ENCODE results near the gene CCDC178.
A peak's percentile ranks its signal among the peaks of the same experiment; 100 is the strongest.
"Not testable (repeated sequence)": the region's sequence is repeated elsewhere in the genome, so short reads cannot be mapped to it uniquely, and the experiment has no call there.

The CCDC178 gene, protein sequence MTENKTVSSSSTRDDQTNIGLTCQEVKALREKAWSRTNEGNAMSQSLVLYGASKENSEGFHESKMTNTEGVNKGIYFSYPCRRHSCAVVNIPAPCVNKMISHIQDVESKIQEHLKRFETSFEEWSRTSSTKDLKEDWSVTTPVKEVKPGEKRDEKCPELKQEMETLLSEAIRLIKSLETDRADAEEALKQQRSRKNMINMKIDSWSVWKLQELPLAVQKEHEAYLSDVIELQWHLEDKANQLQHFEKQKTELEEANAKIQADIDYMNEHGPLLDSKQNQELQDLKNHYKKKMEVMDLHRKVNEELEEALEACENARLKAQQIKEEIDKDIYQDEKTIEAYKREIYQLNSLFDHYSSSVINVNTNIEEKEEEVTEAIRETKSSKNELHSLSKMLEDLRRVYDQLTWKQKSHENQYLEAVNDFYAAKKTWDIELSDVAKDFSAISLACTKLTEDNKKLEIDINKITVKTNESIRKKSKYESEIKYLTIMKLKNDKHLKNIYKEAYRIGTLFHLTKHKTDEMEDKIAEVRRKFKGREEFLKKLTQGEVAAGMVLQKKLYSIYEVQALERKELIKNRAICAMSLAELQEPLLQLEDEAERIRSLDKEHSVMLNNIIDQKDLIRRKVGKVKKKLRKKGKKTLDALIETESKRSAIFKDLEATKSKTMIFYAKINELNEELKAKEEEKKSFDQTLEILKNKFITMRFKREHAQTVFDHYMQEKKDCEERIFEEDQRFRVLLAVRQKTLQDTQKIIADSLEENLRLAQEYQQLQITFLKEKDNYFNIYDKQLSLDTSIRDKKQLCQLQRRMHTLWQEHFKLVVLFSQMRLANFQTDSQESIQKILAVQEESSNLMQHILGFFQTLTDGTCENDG

DNA sequence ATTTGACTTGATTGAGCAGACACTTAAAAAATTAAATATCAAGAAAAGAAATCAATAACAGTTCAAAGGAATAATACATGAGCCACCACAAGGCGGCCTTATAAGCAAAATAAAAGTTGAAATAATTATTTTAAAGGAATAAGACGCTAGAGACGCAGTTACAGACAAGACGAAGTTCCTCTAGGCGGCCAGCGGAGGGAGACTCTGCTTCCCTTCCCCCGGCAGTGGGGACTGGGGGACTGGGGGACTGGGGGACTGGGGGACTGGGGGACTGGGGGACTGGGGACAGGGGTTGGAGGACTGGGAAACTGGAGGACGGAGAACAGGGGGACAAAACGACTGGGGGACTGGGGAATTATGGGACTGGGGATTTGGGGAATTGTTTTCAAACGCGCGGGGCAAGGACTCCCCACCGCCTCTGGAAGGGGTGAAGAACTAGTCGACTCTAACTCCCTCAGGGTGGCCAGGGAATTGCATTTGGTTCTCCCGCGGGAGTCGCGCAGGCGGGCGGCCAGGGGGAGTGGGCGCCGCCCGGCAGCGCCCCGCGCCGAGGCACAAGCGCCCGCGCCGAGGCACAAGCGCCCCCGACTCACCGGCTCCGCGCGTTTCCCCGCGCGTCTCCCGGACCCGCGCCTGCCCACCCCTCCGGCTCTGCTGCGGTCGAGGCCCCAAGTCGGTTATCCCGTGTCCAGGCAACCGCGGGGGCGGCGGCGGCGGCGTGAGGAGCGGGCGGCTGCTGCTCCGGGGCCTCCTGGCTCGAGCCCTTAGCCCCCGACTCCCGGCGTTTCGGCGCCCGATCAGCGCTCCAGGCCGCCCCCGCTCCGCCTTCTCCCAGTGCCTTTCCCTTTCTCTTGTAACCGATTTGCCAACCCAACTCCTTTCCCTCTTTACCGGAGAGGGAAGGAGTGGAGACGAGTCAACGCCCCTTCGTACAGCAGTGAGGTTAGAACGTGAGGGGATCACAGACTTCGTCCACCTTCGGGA lies at the start of gene CCDC178:
TSS of gene CCDC178 (minus strand) at position 662 of the 984 bp plus-strand sequence. CDS start 28,633 bp downstream, outside the sequence.
- no peak for FAIRE-seq

DNA sequence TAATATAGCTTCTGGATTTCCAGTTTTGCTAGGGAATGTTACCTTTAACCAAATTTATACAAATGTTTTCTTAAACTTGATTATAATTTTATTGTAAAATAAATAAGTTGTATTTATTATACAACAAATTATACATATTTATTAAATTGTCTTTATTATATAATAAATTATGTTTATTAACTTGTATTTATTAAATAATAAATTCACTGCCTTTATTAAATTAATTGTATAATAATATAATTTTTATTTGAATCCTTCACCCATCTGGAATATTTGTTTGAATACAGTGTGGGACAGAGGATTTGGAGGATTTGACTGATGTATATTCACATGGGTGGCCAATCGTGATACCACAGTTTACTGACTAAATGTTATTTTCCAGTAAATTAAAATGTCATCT lies 43.4 kb upstream of the CCDC178 start:
- peak; percentile 67 for FAIRE-seq

DNA sequence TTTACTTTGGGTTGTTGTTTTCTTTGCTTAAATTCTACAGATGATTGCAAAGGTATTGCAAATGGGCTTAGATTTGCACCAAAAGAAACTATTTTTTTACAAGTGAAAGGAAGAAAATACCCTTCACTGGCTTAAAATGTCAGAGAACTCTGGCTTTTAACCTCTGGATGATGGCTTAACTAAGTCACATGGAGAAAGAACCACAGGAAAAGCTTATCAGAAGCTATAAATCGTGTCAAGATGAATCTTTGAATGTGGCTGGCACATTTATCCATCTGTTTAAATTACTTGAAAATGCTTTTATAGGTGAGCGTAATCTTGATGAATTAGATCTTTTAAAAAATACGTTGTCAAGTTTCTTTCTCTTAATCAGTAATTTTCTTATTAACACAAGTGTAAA lies 32.0 kb upstream of the CCDC178 start:
- no peak for FAIRE-seq

DNA sequence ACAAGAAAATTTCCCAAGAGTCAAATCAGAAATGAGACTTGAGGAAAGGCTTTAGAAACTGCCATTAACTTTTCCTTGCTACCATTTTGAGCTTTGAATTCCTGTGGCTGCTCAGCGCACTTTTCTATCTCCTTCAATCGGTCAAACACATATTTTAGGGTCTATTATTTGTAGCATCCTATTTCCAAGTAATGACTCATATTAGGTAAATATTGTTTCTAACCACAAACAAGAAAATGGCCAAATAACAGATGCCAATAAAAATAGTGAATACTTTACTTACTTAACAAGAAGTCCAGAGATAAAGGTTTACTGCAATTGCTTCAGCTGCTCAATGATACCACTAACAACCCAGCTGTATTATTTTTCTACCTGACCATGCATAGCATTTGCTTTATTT lies 29.7 kb upstream of the CCDC178 start:
- FAIRE-seq, result no peak

DNA sequence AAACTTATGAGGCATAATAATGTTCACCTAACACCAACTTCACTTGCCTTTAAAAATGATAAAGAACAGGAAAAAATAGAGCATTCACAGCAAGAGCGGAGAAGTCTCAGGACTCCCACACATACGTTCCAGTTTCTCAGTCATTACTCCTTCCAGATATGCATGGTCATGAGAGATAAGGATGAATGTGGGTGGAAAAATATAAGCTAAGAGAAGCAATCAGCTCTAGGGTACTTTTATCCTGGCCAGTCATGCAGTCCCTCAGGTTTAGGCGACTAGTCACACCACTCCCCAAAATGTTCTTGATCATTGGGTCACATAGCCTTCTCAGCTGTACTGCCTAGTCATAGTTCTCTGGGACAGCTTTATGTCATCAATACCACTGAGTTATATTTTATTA lies 29.2 kb upstream of the CCDC178 start:
- FAIRE-seq, result no peak

DNA sequence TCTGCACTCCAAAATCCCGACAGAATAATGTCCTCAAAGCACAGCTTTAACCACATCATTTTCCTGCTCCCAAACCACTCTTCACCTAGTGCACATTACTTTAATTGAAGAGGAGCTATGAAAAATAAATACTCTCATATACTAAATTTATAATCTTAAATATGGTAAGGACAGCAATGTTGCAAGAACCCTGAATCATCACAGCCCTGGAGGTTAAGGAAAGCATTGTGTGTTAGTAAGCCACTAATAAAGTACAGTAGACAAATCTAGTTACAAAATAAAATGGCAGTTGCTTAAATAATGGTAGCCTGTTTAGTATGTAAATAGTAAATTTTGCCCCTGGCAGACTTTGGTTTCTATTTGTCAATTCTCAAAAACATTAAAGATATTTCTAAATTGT lies 27.0 kb upstream of the CCDC178 start:
- FAIRE-seq, result no peak

DNA sequence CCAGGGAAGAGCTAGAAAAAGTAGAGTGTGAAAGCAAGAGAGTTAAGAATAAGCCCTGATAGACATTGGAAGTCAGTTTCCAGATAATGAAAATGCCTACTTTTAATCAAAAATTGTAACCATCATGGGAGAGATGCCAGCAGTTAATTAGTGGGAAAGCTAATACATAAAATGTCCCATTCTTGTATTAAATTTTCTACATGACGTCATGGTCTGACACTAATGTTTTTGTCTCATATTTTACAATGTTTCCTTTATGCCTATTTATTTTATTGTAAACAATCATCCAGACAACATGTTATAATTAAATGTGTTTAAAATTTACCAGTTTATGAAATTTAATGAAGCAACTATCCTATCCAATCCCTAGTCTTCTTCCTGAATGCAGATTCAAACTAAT lies 26.3 kb upstream of the CCDC178 start:
- no peak for FAIRE-seq

DNA sequence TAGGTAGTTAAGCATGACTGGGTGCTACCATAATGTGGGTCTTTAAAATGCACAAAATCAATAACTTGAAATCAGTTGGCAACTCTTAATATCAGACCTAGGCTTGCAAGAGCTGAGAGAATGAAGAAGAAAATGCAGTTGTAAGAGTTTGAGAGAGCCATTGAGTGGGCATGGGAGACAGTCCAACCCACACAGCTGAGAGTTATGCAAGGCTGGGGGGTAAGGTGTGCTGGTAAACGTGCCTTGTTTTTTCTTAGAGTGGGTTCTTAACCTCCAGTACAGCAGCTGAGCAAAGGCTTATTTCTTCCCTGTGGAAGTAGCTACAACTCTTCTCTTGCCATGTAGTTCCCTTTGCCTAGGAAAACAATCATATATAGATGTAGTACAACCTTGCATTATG lies 20.2 kb upstream of the CCDC178 start:
- FAIRE-seq, result no peak

DNA sequence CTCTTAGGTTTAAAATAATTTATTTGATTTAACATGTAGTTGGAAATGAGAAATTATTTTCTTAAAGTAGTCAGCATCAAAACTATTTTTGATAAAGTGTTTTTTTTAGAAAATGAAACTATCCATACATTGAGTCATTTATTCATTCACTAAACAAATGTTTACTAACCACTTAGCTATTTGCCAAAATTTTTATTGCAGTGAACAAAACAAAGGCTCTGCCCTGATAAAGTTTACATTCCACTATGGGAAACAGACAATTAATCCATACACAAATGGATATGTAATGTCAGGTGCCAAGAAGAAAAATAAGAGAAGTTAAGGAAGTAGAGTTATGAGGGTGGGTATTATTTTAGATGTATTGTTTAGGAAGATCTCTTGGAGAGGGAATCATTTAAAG lies 19.1 kb upstream of the CCDC178 start:
- no peak for FAIRE-seq

DNA sequence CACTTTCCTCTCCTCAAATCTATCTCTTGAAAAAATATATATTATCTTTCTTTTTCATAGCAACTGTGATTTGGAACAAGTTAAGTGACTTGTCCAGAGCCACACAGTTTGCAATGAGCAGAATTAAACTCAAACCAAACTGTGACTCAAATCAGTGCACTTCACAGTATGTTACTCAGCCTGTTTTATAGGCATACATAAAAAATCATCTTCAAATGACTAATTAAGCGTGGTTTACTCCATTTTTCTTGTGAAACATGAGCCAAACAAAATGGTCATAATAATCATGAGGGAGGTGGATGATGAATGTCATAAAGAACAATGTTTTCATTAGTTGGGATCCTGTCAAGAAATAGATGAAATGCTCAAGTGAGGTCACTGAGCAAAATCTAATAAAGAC lies 6.1 kb upstream of the CCDC178 start:
- no peak for FAIRE-seq

DNA sequence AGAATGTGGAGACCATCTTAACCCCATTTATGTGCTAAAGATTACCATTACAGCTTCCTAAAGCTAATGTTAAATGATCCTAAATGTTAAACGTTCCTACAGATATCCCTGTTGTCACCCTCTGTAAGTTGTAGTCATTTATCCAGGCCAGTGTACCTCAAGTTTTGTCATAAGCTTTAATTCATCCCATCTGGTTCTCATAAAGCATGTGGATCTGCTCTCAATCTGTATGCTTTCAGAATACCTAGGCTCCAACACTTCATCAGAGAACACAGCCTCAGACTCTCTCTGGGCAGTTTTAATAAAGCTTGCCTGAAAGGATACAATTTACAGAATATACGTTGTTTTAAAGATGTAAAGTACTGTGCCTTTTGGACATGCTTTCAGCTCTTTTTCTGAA lies 4.2 kb upstream of the CCDC178 start:
- FAIRE-seq, result no peak

DNA sequence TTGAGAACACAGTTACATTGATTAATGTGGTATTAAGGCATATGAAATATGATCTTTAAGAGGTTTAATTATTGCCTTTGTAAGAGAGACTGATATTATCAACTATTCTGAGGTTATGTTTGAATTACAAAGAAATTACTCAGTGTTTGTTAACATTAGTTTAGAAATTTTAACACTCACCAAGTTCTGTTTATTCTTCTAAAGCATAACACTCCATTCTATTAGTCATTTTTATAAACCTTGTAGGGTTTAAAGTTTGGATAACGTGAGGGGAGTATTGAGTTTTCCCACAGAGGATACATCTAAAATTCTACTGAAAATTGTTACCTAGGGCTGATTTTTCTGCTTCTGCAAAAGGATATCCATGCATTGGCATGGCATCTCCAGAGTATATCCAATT lies 7.7 kb downstream of the CCDC178 start:
- FAIRE-seq, result no peak

DNA sequence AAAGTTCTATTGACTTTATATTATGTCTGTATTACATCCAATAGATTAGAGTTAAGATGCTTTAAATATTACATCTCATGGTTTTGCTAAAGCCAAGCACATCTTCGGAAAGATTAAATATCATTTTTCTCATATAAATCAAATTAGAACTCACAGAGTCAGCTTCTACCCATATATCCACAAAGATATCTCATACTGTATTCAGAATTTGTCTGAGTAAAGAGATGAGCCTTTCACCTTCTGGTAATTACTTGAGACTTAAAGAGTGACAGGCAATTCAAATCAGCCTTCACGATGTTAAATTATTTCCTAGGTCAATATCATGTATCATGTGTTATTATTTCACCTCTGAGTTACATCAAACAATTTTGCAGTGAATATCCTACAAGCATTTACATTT lies 13.0 kb downstream of the CCDC178 start:
- no peak for FAIRE-seq

DNA sequence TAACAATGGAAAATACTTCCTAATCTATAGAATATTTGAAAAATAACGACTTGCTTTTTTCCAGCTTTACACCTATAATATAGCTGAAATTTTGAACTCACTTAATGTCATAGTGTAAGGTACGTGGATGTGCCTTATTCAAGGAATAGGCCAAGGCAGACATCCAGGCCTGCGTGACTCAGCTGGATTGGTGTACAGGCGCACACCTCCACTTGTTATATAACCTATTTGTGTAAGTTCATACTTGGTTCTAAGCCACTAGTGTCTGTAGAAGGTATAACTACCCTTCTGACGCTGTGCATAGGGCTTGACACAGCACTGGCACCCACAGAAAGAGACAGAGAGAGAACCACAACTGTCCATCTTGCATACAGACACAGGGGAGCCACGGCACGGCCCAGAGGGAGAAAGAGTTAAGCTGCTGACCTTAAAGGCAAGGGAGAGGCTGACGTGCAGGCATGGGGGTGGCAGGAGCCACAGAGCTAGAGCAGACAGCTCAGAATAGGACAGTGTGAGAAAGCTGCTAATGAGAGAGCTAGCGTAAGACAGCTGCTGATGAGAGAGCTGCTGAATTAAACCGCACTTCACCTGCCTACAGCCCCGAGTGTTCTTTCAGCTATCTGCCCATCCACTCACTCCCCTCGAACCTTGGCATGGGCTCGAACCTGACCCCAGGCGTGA lies 16.1 kb downstream of the CCDC178 start:
- FAIRE-seq, result no peak

DNA sequence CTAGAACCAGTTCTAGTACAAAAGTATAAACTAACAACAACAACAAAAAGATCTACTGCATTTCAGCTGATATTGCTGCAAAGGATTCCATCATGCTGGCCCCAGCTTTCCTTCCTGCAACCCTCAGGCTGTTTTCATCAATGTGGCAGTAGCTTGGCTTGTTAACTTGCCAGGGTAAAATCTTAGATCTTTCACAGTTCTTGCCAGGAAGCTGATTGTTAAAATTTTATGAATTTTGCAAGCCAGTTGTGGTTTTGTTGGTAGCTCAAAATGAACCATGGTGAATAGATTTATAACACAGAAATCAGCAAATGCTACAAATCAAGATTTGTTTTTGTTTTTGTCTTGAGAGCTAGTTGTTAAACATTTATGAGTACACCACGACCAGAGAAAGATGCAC lies 19.3 kb downstream of the CCDC178 start:
- FAIRE-seq, result no peak

DNA sequence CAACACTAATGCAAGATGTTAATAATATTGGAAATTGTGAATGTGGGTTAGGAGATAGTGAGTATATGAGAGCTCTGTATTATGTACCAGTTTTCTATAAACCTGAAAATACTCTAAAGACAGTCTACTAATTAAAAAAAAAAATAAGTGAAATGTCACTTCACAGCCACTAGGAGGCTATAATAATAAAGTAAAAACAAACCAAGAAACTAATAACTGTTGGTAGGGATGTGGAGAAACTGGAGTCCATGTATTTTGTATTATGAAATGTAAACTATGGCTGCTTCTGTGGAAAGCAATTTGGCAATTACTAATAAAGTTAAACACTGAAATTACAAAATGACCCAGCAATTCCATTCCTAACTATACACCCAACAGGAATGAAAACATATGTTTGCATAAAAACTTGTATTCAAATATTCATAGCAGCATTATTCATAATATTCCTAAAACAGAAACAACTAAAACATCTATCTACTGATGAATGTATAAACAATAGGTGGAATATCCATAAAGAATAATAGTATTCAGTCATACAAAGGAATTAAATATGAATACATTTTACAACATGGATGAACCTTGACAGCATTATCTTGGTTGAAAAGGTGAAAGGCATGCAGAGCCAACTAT lies 36.2 kb downstream of the CCDC178 start:
- no peak for FAIRE-seq

DNA sequence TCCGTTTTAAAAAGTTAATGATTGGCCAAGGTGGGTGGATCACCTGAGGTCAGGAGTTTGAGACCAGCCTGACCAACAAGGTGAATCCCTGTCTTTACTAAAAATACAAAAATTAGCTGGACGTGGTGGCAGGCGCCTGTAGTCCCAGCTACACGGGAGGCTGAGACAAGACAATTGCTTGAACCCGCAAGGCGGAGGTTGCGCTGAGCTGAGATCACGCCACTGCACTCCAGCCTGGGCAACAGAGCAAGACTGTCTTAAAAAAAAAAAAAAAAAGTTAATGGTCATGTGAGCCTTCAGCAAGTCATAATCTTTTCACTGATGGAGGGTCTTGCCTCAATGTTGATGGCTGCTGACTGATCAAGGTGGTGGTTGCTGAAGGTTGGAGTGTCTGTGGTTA lies 41.6 kb downstream of the CCDC178 start:
- not testable (repeated sequence) for FAIRE-seq

DNA sequence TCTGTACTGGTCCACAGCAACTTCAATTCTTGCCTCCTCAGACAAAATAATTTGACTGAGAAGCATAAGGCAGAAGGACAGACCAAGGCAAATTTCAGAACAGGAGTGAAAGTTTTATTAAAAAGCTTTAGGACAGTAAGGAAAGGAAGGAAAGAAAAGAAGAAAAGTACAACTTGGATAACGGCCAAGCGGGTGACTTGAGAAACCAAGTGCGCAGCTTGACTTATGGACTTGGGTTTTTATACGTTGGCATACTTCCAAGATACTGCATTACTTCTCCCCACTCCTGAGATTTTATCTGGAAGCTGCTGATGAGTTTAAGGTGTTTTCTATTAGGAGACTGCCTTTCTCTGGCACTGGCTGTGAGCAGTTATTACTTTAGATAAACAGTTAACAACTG lies 64.7 kb downstream of the CCDC178 start:
- FAIRE-seq, result no peak

DNA sequence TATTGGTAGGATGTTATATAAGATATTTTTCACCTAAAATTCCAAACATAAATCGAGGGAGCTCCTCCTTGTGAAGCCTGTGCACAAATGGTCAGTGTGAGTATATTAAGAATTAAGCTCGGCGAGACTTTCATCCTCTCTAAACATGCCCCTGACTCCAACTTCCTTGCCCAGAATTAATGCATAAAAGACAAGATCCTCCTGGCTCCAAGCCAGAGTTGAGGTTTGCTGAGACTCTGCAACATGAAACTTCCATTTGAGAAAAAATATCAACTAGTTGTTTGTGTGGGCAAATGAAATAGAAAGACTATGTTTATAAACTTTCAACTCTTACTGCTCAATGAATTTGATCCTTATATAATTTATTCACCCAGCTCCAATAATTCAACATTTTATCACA lies 68.1 kb downstream of the CCDC178 start:
- no peak for FAIRE-seq

DNA sequence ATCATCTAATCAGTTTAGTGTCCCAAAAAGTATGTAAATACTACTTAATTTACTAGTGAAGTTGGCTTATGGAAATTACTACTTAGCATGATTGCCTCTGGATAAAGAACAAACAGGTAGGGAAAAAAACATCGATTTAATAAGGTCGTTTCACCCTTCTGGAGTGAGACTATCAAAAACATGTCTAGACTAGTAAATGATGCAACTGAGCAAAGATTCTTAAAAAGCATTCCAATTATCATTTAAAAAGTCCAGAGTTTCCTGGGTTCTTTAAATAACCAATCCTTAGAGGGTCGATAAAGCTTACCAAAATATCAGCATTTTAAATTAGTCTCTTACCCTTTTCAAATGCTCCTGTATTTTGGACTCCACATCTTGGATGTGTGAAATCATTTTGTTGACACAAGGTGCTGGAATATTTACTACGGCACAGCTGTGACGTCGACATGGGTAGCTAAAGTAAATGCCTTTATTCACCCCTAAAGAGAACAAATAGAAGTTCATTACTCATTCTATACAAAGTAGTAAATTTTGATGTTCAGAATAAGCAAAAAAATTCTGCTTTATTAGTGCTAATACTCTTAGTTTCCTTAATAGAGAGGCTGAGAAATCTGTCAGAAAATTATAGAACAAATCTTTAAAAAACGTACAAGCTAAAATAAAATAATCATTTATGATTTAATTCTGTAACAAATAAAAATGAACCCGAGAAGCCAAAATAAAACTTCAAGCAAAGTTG lies 70.6 kb downstream of the CCDC178 start:
- FAIRE-seq, result no peak

DNA sequence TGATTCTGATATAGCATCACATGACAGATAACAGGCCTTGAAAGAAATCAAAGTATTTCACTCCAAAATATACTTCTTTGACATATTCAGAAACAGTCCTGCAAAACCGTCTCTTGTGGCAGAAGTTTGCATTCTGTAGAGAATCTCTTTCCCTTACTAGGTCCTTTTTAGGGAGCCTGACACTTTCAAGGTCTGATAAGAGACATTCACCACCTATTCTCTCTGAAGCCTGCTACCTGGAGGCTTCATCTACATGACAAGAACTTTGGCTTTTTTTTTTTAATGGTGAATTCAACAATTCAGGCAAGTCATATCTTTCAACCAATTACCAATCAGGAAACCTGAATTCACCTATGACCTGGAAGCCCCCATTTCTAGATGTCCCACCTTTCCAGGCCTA lies 83.8 kb downstream of the CCDC178 start:
- FAIRE-seq, result no peak
